GM21526 (cell line): Measurements from ENCODE around the gene SHISA5.

ENCODE experiments used
- ATAC-seq: cut with Tn5 transposase; IDR thresholded peaks from one replicate; pipeline ENCODE4 v1.9.1; 2021; ENCODE audit warnings: moderate library complexity; ENCODE audit not compliant: unreplicated experiment, low FRiP score

The SHISA5 gene

GRCh38 chr3:48419597-48419996, 84.4 kb downstream of the SHISA5 start:
- no peak for ATAC-seq

- ATAC-seq, result no peak
Measured at GRCh38 chr3:48419149-48419548, 84.8 kb downstream of the SHISA5 start.

GRCh38 chr3:48418651-48419050, 85.3 kb downstream of the SHISA5 start:
- no peak for ATAC-seq

- no peak for ATAC-seq
Measured at GRCh38 chr3:48418140-48418539, 85.8 kb downstream of the SHISA5 start.
